Measurements from ENCODE around the gene SLC2A4RG. TPM values are rescaled to one million over a fixed set of nuclear protein-coding genes. Genes with fewer than 3 reads are reported as not detected.

Gene SLC2A4RG
- total and polyA plus RNA-seq, 2 of the 4 experiments (the other 2 are of a cell fraction), result 5.0 to 50.3 TPM

- Histone ChIP-seq H2BK20ac (ENCODE audit: low read depth, low read length) (no peak overlapping the region), H3K9me3 (ENCODE audit: control insufficient read depth, insufficient read depth, low read length) (no peaks in the 10 kb centered on the region), H2AFZ (replicated peaks; ENCODE audit: low read length, poor library complexity) (no peak overlapping the region), H2BK5ac (ENCODE audit: low read depth, low read length, poor library complexity, severe bottlenecking) (no peak overlapping the region), H3K4me2 (ENCODE audit: low read depth, low read length) (no peak overlapping the region), H3K36me3 (ENCODE audit: control insufficient read depth, insufficient read depth, low read length) (peaks cover 5% of the 10 kb centered on the region; the same call in 1 of the 2 replicates), H3K27ac (ENCODE audit: insufficient read depth, low read length) (no peak overlapping the region), H3K18ac (ENCODE audit: low read depth, low read length) (no peak overlapping the region), H3K56ac (ENCODE audit: extremely low read depth, insufficient read depth, low read length) (no peak overlapping the region), H2BK15ac (ENCODE audit: low read depth, low read length) (no peak overlapping the region), H4K20me1 (ENCODE audit: insufficient read depth, low read length) (no peaks in the 10 kb centered on the region; the same call in 1 of the 2 replicates), H4K5ac (ENCODE audit: low read depth, low read length) (no peak overlapping the region), H3K9ac (ENCODE audit: low read depth, low read length) (no peak overlapping the region), H3K27me3 (ENCODE audit: control insufficient read depth, insufficient read depth, low read length) (no peaks in the 10 kb centered on the region), H2AK9ac (replicated peaks; ENCODE audit: low read depth, low read length, poor library complexity) (no peak overlapping the region), H3K9me1 (ENCODE audit: insufficient read depth, low read length) (0 out of 2 replicates have a peak, but pooled peaks cover 4% of the 10 kb centered on the region), H3K79me1 (ENCODE audit: low read depth in 1 of 2, low read length in 2 of 2) (peaks cover 0 to 7% of the 10 kb centered on the region in 2 experiments; a peak in 1 of 4 replicates), H2BK120ac (ENCODE audit: low read depth, low read length) (no peak overlapping the region), H3K4me3 (ENCODE audit: insufficient read depth, low read depth, low read length) (no peak overlapping the region), H4K91ac (ENCODE audit: insufficient read depth, low read depth, low read length) (no peak overlapping the region), H4K8ac (ENCODE audit: low read depth in 2 of 2, low read length in 2 of 2) (no peak overlapping the region), H2AK5ac (ENCODE audit: low read depth, low read length) (no peak overlapping the region), H3K14ac (replicated peaks; ENCODE audit: low read depth, low read length) (no peak overlapping the region), H3K23ac (ENCODE audit: low read depth, low read length) (no peak overlapping the region), H3K4me1 (ENCODE audit: control insufficient read depth, insufficient read depth, low read length) (no peaks in the 10 kb centered on the region), H3K4ac (ENCODE audit: low read depth, low read length) (no peak overlapping the region)
- CTCF ChIA-PET, result no interaction called here
- ATAC-seq (ENCODE audit: low read depth) (no peak; the same call in 1 of the 2 replicates), DNase-seq (no peak)
- in situ Hi-C loops (cut with MboI; ENCODE audit: low sequenced_read_pairs) (no loop called here), intact Hi-C loops (cut with micrococcal nuclease) (no loop called here), dilution Hi-C loops (cut with HindIII; ENCODE audit: low sequenced_read_pairs, unreplicated experiment) (no loop called here)
- WGBS, 2 experiments (ENCODE audit: extremely low coverage in 2 of 2, insufficient read length in 1 of 2), result 92% methylated on average over 36 of the region's 50 CpGs; no CpG with 5 or more reads in 1 of the 2 experiments
- BruUV-seq (replicated peaks), result no TSS peak
- no peak for TF ChIP-seq CEBPB (IDR thresholded peaks at IDR 0.05; ENCODE audit: low read depth, low read length)
- no peak for TF ChIP-seq SMC3 (IDR thresholded peaks at IDR 0.05; ENCODE audit: low read depth, low read length)
- no peak for TF ChIP-seq POLR2A (IDR thresholded peaks at IDR 0.05; ENCODE audit: low read depth, low read length)
- no peak for TF ChIP-seq USF2 (IDR thresholded peaks at IDR 0.05; ENCODE audit: low read depth, low read length)
- TF ChIP-seq BHLHE40 (IDR thresholded peaks at IDR 0.05; ENCODE audit: low read depth, low read length), result no peak
- no peak for TF ChIP-seq MAFK (IDR thresholded peaks at IDR 0.05; ENCODE audit: low read depth, low read length)
- no peak for TF ChIP-seq RCOR1 (IDR thresholded peaks at IDR 0.05; ENCODE audit: insufficient replicate concordance, low read length)
- POLR2A ChIA-PET (ENCODE audit: unreplicated experiment), result interaction anchor here (0.5 kb wide), 1 partner anchor 125 kb away, joined by 3 read pairs; no protein-coding TSS in a partner anchor
Measured at GRCh38 chr20:63752411-63753101, 13.0 kb downstream of the SLC2A4RG start.

Measured in IMR-90 (cell line).